ENCODE measurements around the gene GRID2.

The GRID2 gene

DNA sequence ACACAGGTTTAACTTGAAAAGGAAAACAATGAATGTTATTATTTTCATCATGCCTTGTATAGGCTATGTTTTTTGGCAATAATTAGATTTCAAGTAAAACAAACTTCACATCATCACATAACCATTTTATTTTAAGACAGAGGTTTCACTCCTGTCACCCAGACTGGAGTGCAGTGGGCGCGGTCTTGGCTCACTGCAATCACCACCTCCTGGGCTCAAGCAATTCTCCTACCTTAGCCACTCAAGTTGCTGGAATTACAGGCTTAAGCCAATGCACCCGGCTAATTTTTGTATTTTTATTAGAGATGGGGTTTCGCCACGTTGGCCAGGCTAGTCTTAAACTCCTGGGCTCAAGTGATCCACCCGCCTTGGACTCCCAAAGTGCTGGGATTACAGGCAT is 866.2 kb downstream of the GRID2 start:
- H3K4me1 ChIP-seq (ENCODE audit: control insufficient read depth in 5 of 5, insufficient read depth in 5 of 5, low read length in 5 of 5) = no peaks in the 10 kb centered on the region
- no peak overlapping the region for H3K27ac ChIP-seq (ENCODE audit: low read depth, low read length)
- H3K9me3 ChIP-seq (ENCODE audit: control insufficient read depth in 5 of 5, low read length in 5 of 5) = no peaks in the 10 kb centered on the region
- H3K36me3 ChIP-seq (ENCODE audit: control insufficient read depth in 5 of 5, insufficient read depth in 5 of 5, low read length in 5 of 5) = no peaks in the 10 kb centered on the region
- H3K9ac ChIP-seq (ENCODE audit: low read length in 5 of 5) = no peak overlapping the region
- H3K27me3 ChIP-seq (ENCODE audit: control insufficient read depth in 5 of 5, insufficient read depth in 4 of 5, low read length in 5 of 5) = no peaks in the 10 kb centered on the region
- H3K4me3 ChIP-seq (ENCODE audit: low read depth in 1 of 5, low read length in 5 of 5) = no peak overlapping the region

DNA sequence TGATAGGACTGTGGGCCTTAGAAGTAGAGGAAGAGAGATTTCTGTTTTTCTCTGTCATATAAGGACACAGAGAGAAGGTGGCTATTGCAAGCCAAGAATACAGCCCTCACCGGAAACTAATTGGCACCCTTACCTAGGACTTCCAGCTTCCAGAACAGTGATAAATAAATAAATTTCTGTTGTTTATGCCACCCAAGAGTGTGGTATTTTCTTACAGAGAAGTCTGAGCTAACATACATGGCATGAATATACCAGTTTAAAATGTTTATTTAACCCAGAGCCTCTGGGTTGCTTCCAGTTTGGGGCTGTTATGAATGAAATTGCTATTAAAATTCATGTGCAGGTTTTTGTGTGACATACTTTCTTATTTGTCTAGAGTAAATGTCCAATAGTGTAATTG is 870.8 kb downstream of the GRID2 start:
- Histone ChIP-seq H3K36me3 (ENCODE audit: control insufficient read depth in 5 of 5, insufficient read depth in 5 of 5, low read length in 5 of 5) (no peaks in the 10 kb centered on the region), H3K9ac (ENCODE audit: low read length in 5 of 5) (no peak overlapping the region), H3K27me3 (ENCODE audit: control insufficient read depth in 5 of 5, insufficient read depth in 4 of 5, low read length in 5 of 5) (no peaks in the 10 kb centered on the region), H3K4me1 (ENCODE audit: control insufficient read depth in 5 of 5, insufficient read depth in 5 of 5, low read length in 5 of 5) (no peaks in the 10 kb centered on the region), H3K9me3 (ENCODE audit: control insufficient read depth in 5 of 5, low read length in 5 of 5) (no peaks in the 10 kb centered on the region), H3K4me3 (ENCODE audit: low read depth in 1 of 5, low read length in 5 of 5) (no peak overlapping the region), H3K27ac (ENCODE audit: low read depth, low read length) (no peak overlapping the region)

DNA sequence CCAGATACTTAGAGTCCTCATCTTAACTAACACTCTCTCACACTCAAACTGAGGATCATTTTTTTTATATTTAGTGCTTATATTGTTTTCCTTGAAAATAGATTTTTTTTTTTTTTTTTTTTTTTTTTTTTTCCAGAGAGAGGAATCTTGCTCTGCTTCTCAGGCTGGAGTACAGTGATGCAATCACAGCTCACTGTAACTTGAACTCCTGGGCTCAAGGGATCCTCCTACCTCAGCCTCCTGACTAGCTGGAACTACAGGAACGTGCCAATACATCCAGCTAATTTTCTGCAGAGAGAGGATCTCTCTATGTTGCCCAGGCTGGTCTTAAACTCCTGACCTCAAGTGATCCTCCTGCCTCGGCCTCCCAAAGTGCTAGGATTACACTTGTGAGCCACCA is 874.5 kb downstream of the GRID2 start:
- Histone ChIP-seq H3K27ac (ENCODE audit: low read depth, low read length) (no peak overlapping the region), H3K4me1 (ENCODE audit: control insufficient read depth in 5 of 5, insufficient read depth in 5 of 5, low read length in 5 of 5) (no peaks in the 10 kb centered on the region)

DNA sequence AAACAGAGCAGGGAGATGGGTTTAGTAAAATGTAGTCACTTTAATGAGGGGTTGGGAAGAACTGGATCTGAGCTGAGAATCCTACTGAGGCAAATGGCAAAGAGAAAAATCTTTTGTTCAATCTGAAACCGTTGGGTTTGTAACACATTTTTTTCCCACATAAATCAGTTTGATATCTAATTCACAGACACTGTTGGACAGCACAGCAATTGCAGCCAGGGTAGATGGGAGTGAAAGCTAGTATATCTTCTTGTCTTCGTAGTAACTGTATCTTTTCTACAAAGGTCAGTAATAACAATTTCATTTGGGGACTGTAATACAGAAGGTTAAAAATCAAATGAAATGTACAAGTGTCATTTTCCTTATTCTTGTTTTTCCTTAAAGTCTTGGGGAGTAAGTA is 875.3 kb downstream of the GRID2 start:
- H3K9ac ChIP-seq (ENCODE audit: low read length in 5 of 5) = no peak overlapping the region
- H3K36me3 ChIP-seq (ENCODE audit: control insufficient read depth in 5 of 5, insufficient read depth in 5 of 5, low read length in 5 of 5) = no peaks in the 10 kb centered on the region
- no peak overlapping the region for H3K27ac ChIP-seq (ENCODE audit: low read depth, low read length)
- no peaks in the 10 kb centered on the region for H3K9me3 ChIP-seq (ENCODE audit: control insufficient read depth in 5 of 5, low read length in 5 of 5)
- H3K4me1 ChIP-seq (ENCODE audit: control insufficient read depth in 5 of 5, insufficient read depth in 5 of 5, low read length in 5 of 5) = no peaks in the 10 kb centered on the region
- H3K4me3 ChIP-seq (ENCODE audit: low read depth in 1 of 5, low read length in 5 of 5) = no peak overlapping the region
- H3K27me3 ChIP-seq (ENCODE audit: control insufficient read depth in 5 of 5, insufficient read depth in 4 of 5, low read length in 5 of 5) = no peaks in the 10 kb centered on the region

More for the DNA sequence above, 874.5 kb downstream of the GRID2 start:
- no peak overlapping the region for H3K9ac ChIP-seq (ENCODE audit: low read length in 5 of 5)
- H3K4me3 ChIP-seq (ENCODE audit: low read depth in 1 of 5, low read length in 5 of 5) = no peak overlapping the region
- no peaks in the 10 kb centered on the region for H3K9me3 ChIP-seq (ENCODE audit: control insufficient read depth in 5 of 5, low read length in 5 of 5)
- no peaks in the 10 kb centered on the region for H3K27me3 ChIP-seq (ENCODE audit: control insufficient read depth in 5 of 5, insufficient read depth in 4 of 5, low read length in 5 of 5)
- no peaks in the 10 kb centered on the region for H3K36me3 ChIP-seq (ENCODE audit: control insufficient read depth in 5 of 5, insufficient read depth in 5 of 5, low read length in 5 of 5)

DNA sequence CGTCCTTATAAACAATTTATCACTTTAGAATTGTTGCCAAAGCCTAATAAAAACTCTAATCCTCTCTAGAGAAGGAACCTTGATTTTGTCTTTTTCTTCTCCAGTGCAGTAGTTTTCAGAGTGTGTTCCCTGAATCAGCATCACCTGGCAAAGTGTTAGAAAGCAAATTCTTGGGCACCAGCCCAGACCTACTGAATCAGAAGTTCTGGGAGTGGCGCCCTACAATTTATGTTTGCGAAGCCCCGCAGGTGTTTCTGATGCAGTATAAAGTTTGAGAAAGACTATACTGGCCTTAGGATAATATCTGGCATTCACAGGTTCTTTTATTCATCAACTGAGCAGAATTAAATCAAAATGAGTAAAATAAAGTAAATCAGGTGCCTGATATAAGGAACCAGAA is 879.0 kb downstream of the GRID2 start:
- Histone ChIP-seq H3K9ac (ENCODE audit: low read length in 5 of 5) (no peak overlapping the region), H3K36me3 (ENCODE audit: control insufficient read depth in 5 of 5, insufficient read depth in 5 of 5, low read length in 5 of 5) (no peaks in the 10 kb centered on the region), H3K9me3 (ENCODE audit: control insufficient read depth in 5 of 5, low read length in 5 of 5) (no peaks in the 10 kb centered on the region), H3K27ac (ENCODE audit: low read depth, low read length) (no peak overlapping the region), H3K27me3 (ENCODE audit: control insufficient read depth in 5 of 5, insufficient read depth in 4 of 5, low read length in 5 of 5) (no peaks in the 10 kb centered on the region), H3K4me1 (ENCODE audit: control insufficient read depth in 5 of 5, insufficient read depth in 5 of 5, low read length in 5 of 5) (no peaks in the 10 kb centered on the region), H3K4me3 (ENCODE audit: low read depth in 1 of 5, low read length in 5 of 5) (no peak overlapping the region)

DNA sequence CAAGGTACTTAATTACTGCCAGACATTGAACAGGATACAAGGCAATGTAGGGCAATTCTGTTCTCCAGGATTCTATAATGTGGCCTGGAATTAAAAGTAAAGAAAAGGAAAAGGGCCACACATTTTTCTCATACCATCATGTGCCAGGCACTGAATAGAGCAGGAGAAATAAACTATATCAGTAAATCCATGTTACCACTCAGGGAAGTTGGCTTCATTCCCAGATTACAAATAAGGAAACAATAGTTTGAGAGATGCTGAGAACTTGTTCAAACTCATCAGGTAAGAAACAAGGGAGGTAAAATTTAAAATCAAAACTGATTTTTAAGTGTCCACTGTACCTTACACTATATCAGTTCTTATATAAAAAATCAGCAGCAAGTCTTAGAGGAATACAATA is 879.8 kb downstream of the GRID2 start:
- H3K27me3 ChIP-seq (ENCODE audit: control insufficient read depth in 5 of 5, insufficient read depth in 4 of 5, low read length in 5 of 5) = no peaks in the 10 kb centered on the region
- H3K36me3 ChIP-seq (ENCODE audit: control insufficient read depth in 5 of 5, insufficient read depth in 5 of 5, low read length in 5 of 5) = no peaks in the 10 kb centered on the region
- H3K4me1 ChIP-seq (ENCODE audit: control insufficient read depth in 5 of 5, insufficient read depth in 5 of 5, low read length in 5 of 5) = no peaks in the 10 kb centered on the region
- no peaks in the 10 kb centered on the region for H3K9me3 ChIP-seq (ENCODE audit: control insufficient read depth in 5 of 5, low read length in 5 of 5)
- no peak overlapping the region for H3K4me3 ChIP-seq (ENCODE audit: low read depth in 1 of 5, low read length in 5 of 5)
- no peak overlapping the region for H3K9ac ChIP-seq (ENCODE audit: low read length in 5 of 5)
- no peak overlapping the region for H3K27ac ChIP-seq (ENCODE audit: low read depth, low read length)

DNA sequence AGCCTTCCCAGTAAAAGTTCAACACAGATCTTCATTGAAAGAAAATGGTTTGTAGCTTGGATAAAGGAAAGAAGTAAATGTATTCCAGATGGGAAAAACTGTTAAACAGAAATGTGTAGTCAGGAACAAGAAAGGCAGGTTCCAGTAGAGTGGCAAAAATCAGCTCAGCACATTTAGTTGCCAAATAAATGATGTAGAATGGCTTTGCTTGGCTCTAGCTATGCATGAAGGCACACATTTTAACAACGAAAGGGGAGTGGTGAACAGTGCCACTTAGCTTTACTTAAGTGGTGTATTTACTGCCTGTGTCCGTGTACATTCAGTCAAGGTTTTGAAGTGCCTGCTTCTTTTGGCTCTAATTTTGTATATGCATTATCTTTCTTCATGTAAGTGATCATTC is 880.3 kb downstream of the GRID2 start:
- Histone ChIP-seq H3K9me3 (ENCODE audit: control insufficient read depth in 5 of 5, low read length in 5 of 5) (no peaks in the 10 kb centered on the region), H3K4me1 (ENCODE audit: control insufficient read depth in 5 of 5, insufficient read depth in 5 of 5, low read length in 5 of 5) (no peaks in the 10 kb centered on the region), H3K27ac (ENCODE audit: low read depth, low read length) (no peak overlapping the region), H3K4me3 (ENCODE audit: low read depth in 1 of 5, low read length in 5 of 5) (no peak overlapping the region), H3K36me3 (ENCODE audit: control insufficient read depth in 5 of 5, insufficient read depth in 5 of 5, low read length in 5 of 5) (no peaks in the 10 kb centered on the region), H3K27me3 (ENCODE audit: control insufficient read depth in 5 of 5, insufficient read depth in 4 of 5, low read length in 5 of 5) (no peaks in the 10 kb centered on the region), H3K9ac (ENCODE audit: low read length in 5 of 5) (no peak overlapping the region)

DNA sequence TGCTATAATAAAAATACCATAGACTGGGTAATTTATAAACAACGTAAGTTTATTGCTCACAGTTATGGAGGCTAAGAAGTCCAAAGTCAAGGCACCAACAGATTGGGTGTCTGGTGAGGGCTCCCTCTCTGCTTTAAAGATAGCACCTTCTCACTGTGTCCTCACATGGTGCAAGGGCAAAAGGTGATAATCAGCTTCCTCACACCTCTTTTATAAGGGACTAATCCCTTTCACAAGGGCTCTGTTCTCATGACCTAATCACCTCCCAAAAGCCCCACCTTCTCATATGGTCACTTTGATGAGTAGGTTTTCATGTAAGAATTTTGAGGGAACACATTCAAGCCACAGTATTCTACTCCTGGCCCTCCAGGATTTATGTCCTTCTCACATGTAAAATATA is 883.1 kb downstream of the GRID2 start:
- no peak overlapping the region for H3K4me3 ChIP-seq (ENCODE audit: low read depth in 1 of 5, low read length in 5 of 5)
- H3K27ac ChIP-seq (ENCODE audit: low read depth, low read length) = no peak overlapping the region
- no peak overlapping the region for H3K9ac ChIP-seq (ENCODE audit: low read length in 5 of 5)
- no peaks in the 10 kb centered on the region for H3K36me3 ChIP-seq (ENCODE audit: control insufficient read depth in 5 of 5, insufficient read depth in 5 of 5, low read length in 5 of 5)
- H3K9me3 ChIP-seq (ENCODE audit: control insufficient read depth in 5 of 5, low read length in 5 of 5) = no peaks in the 10 kb centered on the region
- H3K27me3 ChIP-seq (ENCODE audit: control insufficient read depth in 5 of 5, insufficient read depth in 4 of 5, low read length in 5 of 5) = no peaks in the 10 kb centered on the region
- H3K4me1 ChIP-seq (ENCODE audit: control insufficient read depth in 5 of 5, insufficient read depth in 5 of 5, low read length in 5 of 5) = no peaks in the 10 kb centered on the region

DNA sequence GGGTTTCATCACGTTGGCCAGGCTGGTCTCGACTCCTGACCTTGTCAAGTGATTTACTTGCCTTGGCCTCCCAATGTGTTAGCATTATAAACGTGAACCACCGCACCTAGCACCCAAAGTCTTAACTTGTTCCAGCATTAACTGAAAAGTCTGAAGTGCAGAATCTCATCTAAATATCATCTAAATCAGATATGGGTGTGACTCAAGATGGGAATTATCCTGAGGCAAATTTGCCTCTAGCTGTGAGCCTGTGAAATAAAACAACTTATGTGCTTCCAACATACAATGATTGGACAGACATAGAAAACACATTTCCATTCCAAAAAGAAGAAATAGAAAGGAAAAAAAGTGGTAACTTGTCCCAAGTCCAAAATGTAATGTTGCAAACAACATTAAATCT is 883.7 kb downstream of the GRID2 start:
- H3K27me3 ChIP-seq (ENCODE audit: control insufficient read depth in 5 of 5, insufficient read depth in 4 of 5, low read length in 5 of 5) = no peaks in the 10 kb centered on the region
- no peak overlapping the region for H3K9ac ChIP-seq (ENCODE audit: low read length in 5 of 5)

DNA sequence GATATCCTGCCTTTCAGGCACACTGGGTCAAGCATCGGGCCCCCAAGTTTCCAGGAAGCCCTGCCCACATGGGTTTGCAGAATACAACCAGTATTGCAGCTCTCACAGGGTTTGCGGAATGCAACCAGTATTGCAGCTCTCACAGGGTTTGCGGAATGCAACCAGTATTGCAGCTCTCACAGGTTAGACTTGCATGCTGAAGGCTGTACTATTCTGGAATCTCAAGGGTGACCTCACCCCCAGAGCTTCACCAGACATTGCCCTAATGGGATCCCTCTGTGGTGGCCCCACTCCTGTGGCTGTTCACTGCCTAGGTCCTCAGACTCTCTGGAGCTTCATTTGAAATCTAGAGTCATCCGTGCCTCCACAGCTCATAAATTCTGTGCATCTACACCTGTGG is 884.1 kb downstream of the GRID2 start:
- no peaks in the 10 kb centered on the region for H3K4me1 ChIP-seq (ENCODE audit: control insufficient read depth in 5 of 5, insufficient read depth in 5 of 5, low read length in 5 of 5)
- H3K36me3 ChIP-seq (ENCODE audit: control insufficient read depth in 5 of 5, insufficient read depth in 5 of 5, low read length in 5 of 5) = no peaks in the 10 kb centered on the region
- H3K27ac ChIP-seq (ENCODE audit: low read depth, low read length) = no peak overlapping the region
- no peak overlapping the region for H3K4me3 ChIP-seq (ENCODE audit: low read depth in 1 of 5, low read length in 5 of 5)
- no peak overlapping the region for H3K9ac ChIP-seq (ENCODE audit: low read length in 5 of 5)
- H3K9me3 ChIP-seq (ENCODE audit: control insufficient read depth in 5 of 5, low read length in 5 of 5) = no peaks in the 10 kb centered on the region
- H3K27me3 ChIP-seq (ENCODE audit: control insufficient read depth in 5 of 5, insufficient read depth in 4 of 5, low read length in 5 of 5) = no peaks in the 10 kb centered on the region

More for the DNA sequence above, 883.7 kb downstream of the GRID2 start:
- no peak overlapping the region for H3K27ac ChIP-seq (ENCODE audit: low read depth, low read length)
- no peaks in the 10 kb centered on the region for H3K9me3 ChIP-seq (ENCODE audit: control insufficient read depth in 5 of 5, low read length in 5 of 5)
- no peak overlapping the region for H3K4me3 ChIP-seq (ENCODE audit: low read depth in 1 of 5, low read length in 5 of 5)
- H3K4me1 ChIP-seq (ENCODE audit: control insufficient read depth in 5 of 5, insufficient read depth in 5 of 5, low read length in 5 of 5) = no peaks in the 10 kb centered on the region
- H3K36me3 ChIP-seq (ENCODE audit: control insufficient read depth in 5 of 5, insufficient read depth in 5 of 5, low read length in 5 of 5) = no peaks in the 10 kb centered on the region

DNA sequence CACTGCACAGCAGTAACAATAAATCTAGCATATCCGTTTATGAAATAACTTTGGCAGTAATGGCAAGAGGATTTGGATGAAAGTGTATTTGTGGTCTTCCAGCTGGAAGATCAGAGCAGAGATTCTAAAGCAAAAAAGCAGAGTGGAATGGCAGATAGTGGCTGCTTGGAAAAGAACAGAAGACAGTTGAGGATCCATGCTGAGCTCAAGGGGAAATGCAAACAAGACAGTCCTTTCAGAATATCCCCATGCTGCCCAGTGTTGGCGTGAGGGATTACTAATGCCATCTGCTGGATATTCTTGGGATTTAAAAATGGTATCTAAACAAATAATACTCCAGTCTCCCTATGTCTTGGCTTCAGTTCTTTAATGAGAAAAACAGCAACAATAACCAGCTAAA is 895.7 kb downstream of the GRID2 start:
- Histone ChIP-seq H3K27me3 (ENCODE audit: control insufficient read depth in 5 of 5, insufficient read depth in 4 of 5, low read length in 5 of 5) (no peaks in the 10 kb centered on the region), H3K9ac (ENCODE audit: low read length in 5 of 5) (no peak overlapping the region), H3K9me3 (ENCODE audit: control insufficient read depth in 5 of 5, low read length in 5 of 5) (no peaks in the 10 kb centered on the region), H3K4me3 (ENCODE audit: low read depth in 1 of 5, low read length in 5 of 5) (no peak overlapping the region), H3K27ac (ENCODE audit: low read depth, low read length) (no peak overlapping the region), H3K36me3 (ENCODE audit: control insufficient read depth in 5 of 5, insufficient read depth in 5 of 5, low read length in 5 of 5) (no peaks in the 10 kb centered on the region), H3K4me1 (ENCODE audit: control insufficient read depth in 5 of 5, insufficient read depth in 5 of 5, low read length in 5 of 5) (peaks cover 0 to 8% (median 0%) of the 10 kb centered on the region in 5 donors)

Measured in subcutaneous abdominal adipose tissue (tissue), 5 donors.